GM23338 (cell line): ENCODE measurements around the gene RTP5.
A peak's percentile ranks its signal among the peaks of the same experiment; 100 is the strongest.

Source experiments
- CREB1 ChIP-seq: fragments of 250-450 bp; sonication (Bioruptor Pico); IDR thresholded peaks from 2 replicates; pipeline ENCODE4 v1.5.0; 2020; ENCODE audit warnings: low read depth, mild to moderate bottlenecking, moderate library complexity
- CTCF ChIP-seq, 2 experiments: fragments of 200-600 bp in 1 of 2; sonication (generic) in 1 of 2; conservative IDR thresholded peaks; 2 replicates each; pipeline versions ENCODE4 v1.5.1 to v1.6.1; 2016 to 2017; ENCODE audit warnings: antibody characterized with exemption in 2 of 2, low read depth in 2 of 2, mild to moderate bottlenecking in 2 of 2, moderate library complexity in 1 of 2
- EZH2 ChIP-seq: fragments of 200-600 bp; sonication (generic); IDR thresholded peaks from one replicate; pipeline ENCODE4 v1.8.0; 2017; ENCODE audit warnings: antibody characterized with exemption, mild to moderate bottlenecking, low read depth; ENCODE audit not compliant: unreplicated experiment
- EZH2phosphoT487 ChIP-seq: fragments of 200-600 bp; sonication (generic); IDR thresholded peaks from one replicate; pipeline ENCODE4 v1.8.1; 2018; ENCODE audit warnings: antibody characterized with exemption; ENCODE audit not compliant: unreplicated experiment
- JUNB ChIP-seq: IDR thresholded peaks from one replicate; pipeline ENCODE4 v1.6.1; 2016; ENCODE audit warnings: antibody characterized with exemption; ENCODE audit not compliant: unreplicated experiment
- POLR2AphosphoS5 ChIP-seq: IDR thresholded peaks from 2 replicates; pipeline ENCODE4 v1.6.1; 2016; ENCODE audit warnings: antibody characterized with exemption, low read depth
- REST ChIP-seq: IDR thresholded peaks from one replicate; pipeline ENCODE4 v1.6.1; 2018; ENCODE audit warnings: antibody characterized with exemption; ENCODE audit not compliant: unreplicated experiment
- ZNF114 ChIP-seq: fragments of 250-450 bp; sonication (Bioruptor Pico); IDR thresholded peaks from 2 replicates; pipeline ENCODE4 v1.5.0; 2020; ENCODE audit warnings: mild to moderate bottlenecking, moderate library complexity

GRCh38 chr2:241870611-241871537 lies 1.3 kb downstream of the RTP5 start:
- TF ChIP-seq EZH2: no peak
- TF ChIP-seq CTCF (conservative IDR thresholded peaks at IDR 0.05; ENCODE audit: low read depth in 2 of 2): peak in 1 of 2 experiments; percentile 10; a peak in 1 of 4 replicates
- no peak for TF ChIP-seq REST
- no peak for TF ChIP-seq POLR2AphosphoS5
- TF ChIP-seq EZH2phosphoT487: no peak
- TF ChIP-seq CREB1: no peak
- TF ChIP-seq ZNF114 (CRISPR knock-in tag): no peak
- TF ChIP-seq JUNB: no peak
